Right lung (tissue), 5 donors: ENCODE measurements around the gene SLC2A3. TPM values are rescaled to one million over a fixed set of nuclear protein-coding genes. Genes with fewer than 3 reads are reported as not detected.
A peak's percentile ranks its signal among the peaks of the same experiment; 100 is the strongest.
"Not testable (repeated sequence)": the region's sequence is repeated elsewhere in the genome, so short reads cannot be mapped to it uniquely, and the experiment has no call there.

Source experiments
- DNase-seq, 2 donors: peaks; one replicate each; pipeline ENCODE4 v3.0.0-alpha.2; 2013
- polyA plus RNA-seq, 5 donors: library from polyadenylated mRNA; unstranded; fragments of 120-200 nt; gene quantifications; one replicate each; pipeline versions ENCODE4 v1.2.1 to v1.2.3, GENCODE V29; 2013; ENCODE audit warnings: inconsistent platforms in 1 of 5, low replicate concordance in 1 of 5; ENCODE audit not compliant: insufficient read length in 5 of 5, insufficient read depth in 1 of 5

The SLC2A3 gene
- polyA plus RNA-seq, 5 donors = 21.1 to 43.8 (median 37.1) TPM

GRCh38 chr12:7954418-7954817, 18.4 kb upstream of the SLC2A3 start:
- not testable (repeated sequence) for DNase-seq

- not testable (repeated sequence) for DNase-seq
Observed at GRCh38 chr12:7953912-7954311, 17.9 kb upstream of the SLC2A3 start.

- DNase-seq = no peak
Observed at GRCh38 chr12:7951671-7952070, 15.7 kb upstream of the SLC2A3 start.

- not testable (repeated sequence) for DNase-seq
Observed at GRCh38 chr12:7950230-7950943, 14.4 kb upstream of the SLC2A3 start.

GRCh38 chr12:7948589-7949260, 12.7 kb upstream of the SLC2A3 start:
- DNase-seq = no peak

- DNase-seq = no peak
Observed at GRCh38 chr12:7947011-7947410, 11.0 kb upstream of the SLC2A3 start.

- DNase-seq = not testable (repeated sequence)
Observed at GRCh38 chr12:7944760-7945159, 8.8 kb upstream of the SLC2A3 start.

- no peak for DNase-seq
Observed at GRCh38 chr12:7940906-7941305, 4.9 kb upstream of the SLC2A3 start.

GRCh38 chr12:7937833-7938506, 2.0 kb upstream of the SLC2A3 start:
- peak in 1 of 2 donors; percentile 55 for DNase-seq

GRCh38 chr12:7934889-7935492, 996 bp downstream of the SLC2A3 start:
- no peak for DNase-seq

GRCh38 chr12:7934091-7934888, 1.7 kb downstream of the SLC2A3 start:
- no peak for DNase-seq

- peak; percentile 73 to 82 for DNase-seq
Observed at GRCh38 chr12:7933255-7933726, 2.7 kb downstream of the SLC2A3 start.

GRCh38 chr12:7932599-7933240, 3.3 kb downstream of the SLC2A3 start:
- DNase-seq = not testable (repeated sequence)

GRCh38 chr12:7929083-7929792, 6.7 kb downstream of the SLC2A3 start:
- no peak for DNase-seq

GRCh38 chr12:7927470-7927869, 8.5 kb downstream of the SLC2A3 start:
- DNase-seq = no peak

GRCh38 chr12:7926068-7926666, 9.8 kb downstream of the SLC2A3 start:
- DNase-seq = not testable (repeated sequence)

- DNase-seq = no peak
Observed at GRCh38 chr12:7923241-7924236, 12.4 kb downstream of the SLC2A3 start.

GRCh38 chr12:7921181-7921580, 14.8 kb downstream of the SLC2A3 start:
- DNase-seq = not testable (repeated sequence)

GRCh38 chr12:7918268-7918590, 17.8 kb downstream of the SLC2A3 start:
- DNase-seq = not testable (repeated sequence)
